H9 (cell line): Measurements from ENCODE around the gene CREB5. TPM values are rescaled to one million over a fixed set of nuclear protein-coding genes. Genes with fewer than 3 reads are reported as not detected.

ENCODE experiments used
- DNase-seq: peaks from one replicate; pipeline ENCODE4 v3.0.0-alpha.2; 2017
- H2AFZ ChIP-seq: one replicate; pipeline ENCODE4 v1.6.1; 2013; ENCODE audit warnings: mild to moderate bottlenecking, low read length, control low read depth, moderate library complexity
- H2AK5ac ChIP-seq: 2 replicates; pipeline ENCODE4 v1.6.1; 2013; ENCODE audit warnings: low read length, control low read depth, mixed read lengths; ENCODE audit not compliant: insufficient read length
- H2BK120ac ChIP-seq: one replicate; pipeline ENCODE4 v1.6.1; 2013; ENCODE audit warnings: low read depth, mild to moderate bottlenecking, low read length, control low read depth, inconsistent platforms; ENCODE audit not compliant: poor library complexity, severe bottlenecking
- H2BK12ac ChIP-seq: 2 replicates; pipeline ENCODE4 v1.6.1; 2013; ENCODE audit warnings: low read length, control low read depth, mixed read lengths, low read depth; ENCODE audit not compliant: insufficient read length
- H2BK15ac ChIP-seq: 2 replicates; pipeline ENCODE4 v1.6.1; 2013; ENCODE audit warnings: low read depth, low read length, control low read depth
- H2BK20ac ChIP-seq: one replicate; pipeline ENCODE4 v1.6.1; 2013; ENCODE audit warnings: low read depth, mild to moderate bottlenecking, low read length, control low read depth, inconsistent platforms; ENCODE audit not compliant: poor library complexity, severe bottlenecking
- H2BK5ac ChIP-seq: 2 replicates; pipeline ENCODE4 v1.6.1; 2013; ENCODE audit warnings: low read length, control low read depth, mixed read lengths; ENCODE audit not compliant: insufficient read length
- H3K14ac ChIP-seq: 2 replicates; pipeline ENCODE4 v1.6.1; 2013; ENCODE audit warnings: low read length, control low read depth; ENCODE audit not compliant: insufficient read depth
- H3K18ac ChIP-seq: 2 replicates; pipeline ENCODE4 v1.6.1; 2013; ENCODE audit warnings: low read depth, mild to moderate bottlenecking, mixed read lengths, low read length, control low read depth; ENCODE audit not compliant: insufficient read length
- H3K23ac ChIP-seq: 2 replicates; pipeline ENCODE4 v1.6.1; 2013; ENCODE audit warnings: low read length, control low read depth, mixed read lengths, low read depth; ENCODE audit not compliant: insufficient read length
- H3K23me2 ChIP-seq: 2 replicates; pipeline ENCODE4 v1.6.1; 2013; ENCODE audit warnings: low read depth, mild to moderate bottlenecking, mixed read lengths, low read length, control low read depth; ENCODE audit not compliant: insufficient read length, poor library complexity, severe bottlenecking
- H3K27ac ChIP-seq: 2 replicates; pipeline ENCODE4 v1.5.1; 2013; ENCODE audit warnings: low read length, control low read depth, mixed read lengths, low read depth; ENCODE audit not compliant: insufficient read length
- H3K27me3 ChIP-seq: 2 replicates; pipeline ENCODE4 v1.6.1; 2013; ENCODE audit warnings: low read length, control low read depth, inconsistent platforms; ENCODE audit not compliant: insufficient read depth
- H3K4ac ChIP-seq: 2 replicates; pipeline ENCODE4 v1.6.1; 2013; ENCODE audit warnings: low read depth, mild to moderate bottlenecking, control low read depth, inconsistent platforms, low read length, moderate library complexity
- H3K4me1 ChIP-seq: 2 replicates; pipeline ENCODE4 v1.6.1; 2013; ENCODE audit warnings: low read length, control low read depth, inconsistent platforms; ENCODE audit not compliant: insufficient read depth
- H3K4me2 ChIP-seq: 2 replicates; pipeline ENCODE4 v1.6.1; 2013; ENCODE audit warnings: low read length, control low read depth, mixed read lengths; ENCODE audit not compliant: insufficient read length, insufficient read depth
- H3K56ac ChIP-seq: 2 replicates; pipeline ENCODE4 v1.6.1; 2013; ENCODE audit warnings: low read depth, mild to moderate bottlenecking, mixed read lengths, low read length, control low read depth; ENCODE audit not compliant: insufficient read length
- H3K79me1 ChIP-seq: 2 replicates; pipeline ENCODE4 v1.6.1; 2013; ENCODE audit warnings: low read depth, mild to moderate bottlenecking, moderate library complexity, low read length, control low read depth, inconsistent platforms; ENCODE audit not compliant: insufficient read depth, poor library complexity, severe bottlenecking
- H3K79me2 ChIP-seq: 2 replicates; pipeline ENCODE4 v1.6.1; 2013; ENCODE audit warnings: low read length, control low read depth, inconsistent platforms; ENCODE audit not compliant: insufficient read depth
- H3K9ac ChIP-seq: 2 replicates; pipeline ENCODE4 v1.6.1; 2013; ENCODE audit warnings: low read length, control low read depth, mixed read lengths; ENCODE audit not compliant: insufficient read length; ENCODE audit errors: extremely low read depth
- H3K9me3 ChIP-seq: one replicate; pipeline ENCODE4 v1.6.1; 2013; ENCODE audit warnings: low read depth, low read length, inconsistent platforms; ENCODE audit not compliant: control insufficient read depth
- H3T11ph ChIP-seq: one replicate; pipeline ENCODE4 v1.6.1; 2013; ENCODE audit warnings: mild to moderate bottlenecking, low read length, control low read depth, inconsistent platforms
- H4K20me1 ChIP-seq: one replicate; pipeline ENCODE4 v1.6.1; 2013; ENCODE audit not compliant: control insufficient read depth, insufficient read length, insufficient read depth
- H4K5ac ChIP-seq: 2 replicates; pipeline ENCODE4 v1.6.1; 2013; ENCODE audit warnings: low read depth, mild to moderate bottlenecking, mixed read lengths, low read length, control low read depth; ENCODE audit not compliant: insufficient read length
- H4K8ac ChIP-seq: replicated peaks from 2 replicates; pipeline ENCODE4 v1.6.1; 2013; ENCODE audit warnings: low read length, control low read depth, mixed read lengths, low read depth; ENCODE audit not compliant: insufficient read length
- H4K91ac ChIP-seq: 2 replicates; pipeline ENCODE4 v1.6.1; 2013; ENCODE audit warnings: low read depth, mild to moderate bottlenecking, moderate library complexity, mixed read lengths, low read length, control low read depth; ENCODE audit not compliant: insufficient read length
- H3K27ac Mint-ChIP-seq, 3 experiments: 2 replicates in 2 of 3; 3 replicates in 1 of 3; pipeline ENCODE4 v1.8.0; 2020 to 2021; ENCODE audit warnings: mixed read lengths in 3 of 3, mild to moderate bottlenecking in 1 of 3, moderate library complexity in 1 of 3
- H3K27me3 Mint-ChIP-seq: 2 replicates; pipeline ENCODE4 v1.8.0; 2021; ENCODE audit warnings: low read depth, mild to moderate bottlenecking, moderate library complexity, mixed read lengths
- H3K36me3 Mint-ChIP-seq, 3 experiments: 2 replicates in 2 of 3; 3 replicates in 1 of 3; pipeline ENCODE4 v1.8.0; 2020 to 2021; ENCODE audit warnings: low read depth in 3 of 3, mixed read lengths in 3 of 3; ENCODE audit not compliant: insufficient read depth in 1 of 3
- H3K4me1 Mint-ChIP-seq, 2 experiments: 2 replicates each; pipeline ENCODE4 v1.8.0; 2020; ENCODE audit warnings: mixed read lengths in 2 of 2
- H3K4me3 Mint-ChIP-seq, 2 experiments: 2 replicates in 1 of 2; 3 replicates in 1 of 2; pipeline ENCODE4 v1.8.0; 2020 to 2021; ENCODE audit warnings: mild to moderate bottlenecking in 2 of 2, mixed read lengths in 2 of 2, moderate library complexity in 1 of 2
- H3K9me3 Mint-ChIP-seq, 2 experiments: 2 replicates in 1 of 2; 3 replicates in 1 of 2; pipeline ENCODE4 v1.8.0; 2020; ENCODE audit warnings: mild to moderate bottlenecking in 2 of 2, mixed read lengths in 2 of 2, moderate library complexity in 1 of 2
- CTCF ChIP-seq: fragments of 200-600 bp; sonication (generic); conservative IDR thresholded peaks from 3 replicates; pipeline ENCODE4 v1.8.0; 2021; ENCODE audit warnings: antibody characterized with exemption, mild to moderate bottlenecking
- total RNA-seq: library from RNA; stranded (reverse); gene quantifications from 2 replicates; pipeline ENCODE4 v1.2.1, GENCODE V29; 2021

The CREB5 gene
- total RNA-seq, 1 experiment from 2014 or later: 4.0 TPM

- no peak overlapping the region for H4K5ac ChIP-seq
- no peak for DNase-seq
- no peak overlapping the region for H2BK12ac ChIP-seq
- H3K18ac ChIP-seq: no peak overlapping the region
- no peak overlapping the region for H2BK15ac ChIP-seq
- H3K56ac ChIP-seq: no peak overlapping the region
- Mint-ChIP-seq H3K4me3 (no peak overlapping the region), H3K27ac (no peak overlapping the region), H3K9me3 (peaks cover 10 to 12% of the 10 kb centered on the region in 2 experiments; a peak in 4 of 5 replicates), H3K27me3 (no peaks in the 10 kb centered on the region; the same call in 1 of the 2 replicates), H3K4me1 (peaks cover 0 to 3% of the 10 kb centered on the region in 2 experiments; a peak in 2 of 4 replicates), H3K36me3 (peaks cover 5 to 9% (median 8%) of the 10 kb centered on the region in 3 experiments; a peak in 5 of 7 replicates)
- no peak overlapping the region for H3K14ac ChIP-seq
- no peak overlapping the region for H3K27ac ChIP-seq
- H3K79me1 ChIP-seq: no peaks in the 10 kb centered on the region
- H4K91ac ChIP-seq: no peak overlapping the region
- no peak overlapping the region for H4K8ac ChIP-seq
- H3K9me3 ChIP-seq: no peaks in the 10 kb centered on the region
- H3K9ac ChIP-seq: no peak overlapping the region
- H3K23ac ChIP-seq: no peak overlapping the region
- H3K27me3 ChIP-seq: no peaks in the 10 kb centered on the region
- H3K23me2 ChIP-seq: no peaks in the 10 kb centered on the region
- no peak overlapping the region for H2BK20ac ChIP-seq
- H3K4me2 ChIP-seq: no peak overlapping the region
- no peak overlapping the region for H2AFZ ChIP-seq
- H3K4ac ChIP-seq: no peak overlapping the region
- H3T11ph ChIP-seq: no peak overlapping the region
- no peaks in the 10 kb centered on the region for H3K79me2 ChIP-seq
- H3K4me1 ChIP-seq: no peaks in the 10 kb centered on the region
- no peak overlapping the region for H2AK5ac ChIP-seq
- no peaks in the 10 kb centered on the region for H4K20me1 ChIP-seq
- no peak overlapping the region for H2BK120ac ChIP-seq
- H2BK5ac ChIP-seq: no peak overlapping the region
- TF ChIP-seq CTCF: no peak
These were observed 423.5 kb downstream of the CREB5 start for GRCh38 chr7:28835800-28836199.
